HG03159 (cell line): Measurements from ENCODE around the gene PPP6C.
"Not testable (repeated sequence)": the region's sequence is repeated elsewhere in the genome, so short reads cannot be mapped to it uniquely, and the experiment has no call there.

ENCODE experiments used
- ATAC-seq: cut with Tn5 transposase; IDR thresholded peaks from one replicate; pipeline ENCODE4 v1.9.1; 2021; ENCODE audit warnings: mild to moderate bottlenecking, moderate library complexity; ENCODE audit not compliant: unreplicated experiment

Gene PPP6C

GRCh38 chr9:125142560-125143376, 46.8 kb downstream of the PPP6C start:
- ATAC-seq: peak; percentile 16

DNA sequence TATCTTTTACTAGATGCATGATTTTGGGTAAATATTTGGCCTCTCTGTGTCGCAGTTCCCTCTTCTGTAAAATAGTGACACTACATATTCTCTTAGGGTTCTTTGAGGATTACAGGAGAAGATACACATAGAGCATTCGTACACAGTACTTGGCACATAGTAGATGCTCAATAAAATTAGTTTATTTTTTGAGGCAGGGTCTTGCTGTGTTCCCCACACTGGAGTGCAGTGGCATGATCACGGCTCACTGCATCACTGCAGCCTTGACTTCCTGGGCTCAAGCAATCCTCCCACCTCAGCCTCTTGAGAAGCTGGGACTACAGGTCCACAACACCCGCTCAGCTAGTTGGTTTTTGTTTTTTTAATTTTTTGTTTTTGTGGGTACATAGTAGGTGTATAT, 47.9 kb downstream of the PPP6C start:
- ATAC-seq: no peak

DNA sequence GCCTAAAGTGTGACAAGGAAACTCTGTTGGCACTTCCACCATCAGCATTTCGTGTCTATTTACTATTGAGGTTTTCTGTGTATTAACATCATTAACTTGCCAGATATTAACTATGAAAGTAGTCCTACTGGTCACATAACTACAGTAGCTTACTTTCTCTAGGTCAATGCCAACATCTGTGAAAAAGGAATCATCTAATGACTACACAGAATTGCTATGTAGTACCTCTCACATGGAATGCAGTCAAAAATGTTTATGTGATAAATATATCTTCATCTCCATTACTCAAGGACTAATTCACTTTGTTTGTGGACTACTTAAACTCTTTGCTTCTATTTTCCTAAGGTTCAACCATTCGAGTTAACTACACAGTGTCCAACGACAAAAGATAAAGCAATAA, 48.4 kb downstream of the PPP6C start:
- ATAC-seq: no peak

- ATAC-seq: no peak
These were observed 49.0 kb downstream of the PPP6C start for GRCh38 chr9:125140576-125140975.

GRCh38 chr9:125137200-125137599, 52.4 kb downstream of the PPP6C start:
- ATAC-seq: no peak

- no peak for ATAC-seq
These were observed 54.6 kb downstream of the PPP6C start for GRCh38 chr9:125134976-125135375.

GRCh38 chr9:125133403-125134329, 55.9 kb downstream of the PPP6C start:
- no peak for ATAC-seq

DNA sequence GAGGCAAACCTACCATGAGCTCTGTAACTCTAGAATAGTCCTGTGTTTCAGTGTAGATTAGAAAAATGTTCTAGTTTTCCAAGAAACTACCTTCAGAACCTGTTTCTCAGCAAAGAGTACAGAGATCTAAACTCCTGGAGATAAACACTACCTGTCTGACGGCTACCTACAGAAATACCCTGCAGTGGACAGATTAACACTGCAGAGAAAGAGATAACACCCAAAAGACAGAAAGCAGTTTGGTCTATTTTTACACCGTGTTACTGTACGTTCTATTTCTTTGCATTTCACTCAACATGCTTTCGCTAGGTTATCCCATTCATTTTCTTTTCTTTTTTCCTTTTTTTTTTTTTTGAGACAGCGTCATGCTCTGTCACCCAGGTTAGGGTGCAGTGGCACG, 57.8 kb downstream of the PPP6C start:
- ATAC-seq: no peak

- ATAC-seq: peak; percentile 79
These were observed 63.4 kb downstream of the PPP6C start for GRCh38 chr9:125126019-125126746.

- no peak for ATAC-seq
These were observed 64.1 kb downstream of the PPP6C start for GRCh38 chr9:125125523-125125922.

- no peak for ATAC-seq
These were observed 68.5 kb downstream of the PPP6C start for GRCh38 chr9:125121146-125121545.

GRCh38 chr9:125119643-125120286, 69.8 kb downstream of the PPP6C start:
- no peak for ATAC-seq

- not testable (repeated sequence) for ATAC-seq
These were observed 70.9 kb downstream of the PPP6C start for GRCh38 chr9:125118696-125119095.

- ATAC-seq: not testable (repeated sequence)
These were observed 75.1 kb downstream of the PPP6C start for GRCh38 chr9:125114503-125114902.

DNA sequence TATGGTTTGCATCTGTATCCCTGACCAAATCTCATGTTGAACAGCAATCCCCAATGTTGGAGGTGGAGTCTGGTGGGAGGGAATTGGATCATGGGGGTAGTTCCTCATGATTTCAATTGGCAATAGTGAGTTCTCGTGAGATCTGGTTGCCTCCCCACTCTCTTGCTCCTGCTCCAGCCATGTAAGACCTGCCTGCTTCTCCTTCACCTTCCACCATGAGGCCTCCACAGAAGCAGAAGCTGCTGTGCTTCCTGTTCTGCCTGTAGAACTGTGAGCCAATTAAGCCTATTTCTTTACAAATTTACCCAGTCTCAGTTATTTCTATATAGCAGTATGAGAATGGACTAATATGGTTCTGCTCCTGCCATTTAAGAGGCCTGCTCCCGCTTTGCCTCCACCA, 79.1 kb downstream of the PPP6C start:
- no peak for ATAC-seq

DNA sequence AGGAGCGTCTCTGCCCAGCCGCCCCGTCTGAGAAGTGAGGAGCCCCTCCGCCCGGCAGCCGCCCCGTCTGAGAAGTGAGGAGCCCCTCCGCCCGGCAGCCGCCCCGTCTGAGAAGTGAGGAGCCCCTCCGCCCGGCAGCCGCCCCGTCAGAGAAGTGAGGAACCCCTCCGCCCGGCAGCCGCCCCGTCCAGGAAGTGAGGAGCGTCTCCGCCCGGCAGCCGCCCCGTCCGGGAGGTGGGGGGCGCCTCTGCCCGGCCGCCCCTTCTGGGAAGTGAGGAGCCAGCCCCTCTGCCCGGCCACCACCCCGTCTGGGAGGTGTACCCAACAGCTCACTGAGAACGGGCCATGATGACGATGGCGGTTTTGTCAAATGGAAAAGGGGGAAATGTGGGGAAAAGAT, 81.1 kb downstream of the PPP6C start:
- not testable (repeated sequence) for ATAC-seq

DNA sequence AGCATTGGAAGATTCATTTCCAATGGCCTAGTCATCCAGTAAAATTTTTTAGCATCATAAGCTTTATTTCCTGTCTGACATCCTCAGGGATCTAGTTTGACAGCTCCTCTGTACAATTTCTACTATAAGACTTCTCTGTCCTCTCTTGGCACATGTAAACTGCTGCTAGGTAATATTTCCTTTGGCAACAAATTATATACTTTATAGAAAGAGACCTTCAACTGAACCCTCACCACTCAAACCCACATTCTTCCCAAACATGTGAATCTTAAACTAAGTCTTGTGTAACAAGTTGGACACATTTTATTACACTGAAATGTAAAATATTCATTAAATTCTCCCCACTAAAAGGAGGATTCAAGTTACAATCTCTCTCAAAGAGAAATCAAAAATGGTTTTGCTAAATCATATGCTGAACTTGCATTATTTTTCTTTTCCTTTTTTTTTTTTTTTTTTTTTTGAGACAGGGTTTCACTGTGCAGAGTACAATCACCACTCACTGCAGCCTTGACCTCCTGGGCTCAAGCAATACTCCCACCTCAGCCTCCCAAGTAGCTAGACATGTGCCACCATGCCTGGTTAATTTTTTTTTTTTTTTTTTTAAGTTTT, 83.2 kb downstream of the PPP6C start:
- ATAC-seq: no peak

DNA sequence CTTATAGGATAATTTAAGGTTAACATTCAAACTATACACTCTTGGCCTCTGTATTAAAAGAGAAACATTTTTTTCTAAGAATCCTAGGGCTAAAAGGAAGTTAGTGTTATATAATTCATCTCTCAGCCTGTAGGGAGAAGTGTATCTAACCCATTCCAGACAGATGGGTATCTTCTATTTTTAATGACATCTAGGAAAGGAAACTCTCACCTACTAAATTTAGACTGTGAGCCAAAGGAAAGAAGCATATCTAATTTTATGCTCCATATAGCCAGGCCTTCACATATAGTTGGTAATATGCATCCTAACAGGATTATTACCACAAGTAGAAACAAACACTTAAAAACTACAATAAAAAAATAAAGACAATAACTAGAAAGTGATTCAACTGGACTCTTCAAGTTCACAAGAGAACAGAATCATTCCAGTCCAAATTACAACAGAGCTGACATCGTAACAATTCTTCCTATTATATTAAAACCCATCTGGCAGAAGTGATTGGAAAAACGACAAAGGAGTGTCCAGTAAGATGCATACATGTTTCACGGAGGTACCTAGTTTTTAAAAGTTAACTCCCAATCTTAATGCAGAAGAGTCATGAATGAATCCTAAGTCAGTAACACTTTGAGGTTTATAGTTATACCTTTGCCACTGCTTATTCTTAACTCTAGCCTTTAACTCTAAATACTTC, 85.7 kb downstream of the PPP6C start:
- ATAC-seq: no peak

- ATAC-seq: no peak
These were observed 86.6 kb downstream of the PPP6C start for GRCh38 chr9:125103021-125103420.

GRCh38 chr9:125100822-125101221, 88.8 kb downstream of the PPP6C start:
- no peak for ATAC-seq
